ENCODE measurements around the gene FAIM2. TPM values are rescaled to one million over a fixed set of nuclear protein-coding genes. Genes with fewer than 3 reads are reported as not detected.
A peak's percentile ranks its signal among the peaks of the same experiment; 100 is the strongest.

FAIM2 gene
- total and polyA plus RNA-seq, 2 donors (not counting 1 experiment from before 2014, with no cell fraction given): 0.50 to 1.00 TPM

DNA sequence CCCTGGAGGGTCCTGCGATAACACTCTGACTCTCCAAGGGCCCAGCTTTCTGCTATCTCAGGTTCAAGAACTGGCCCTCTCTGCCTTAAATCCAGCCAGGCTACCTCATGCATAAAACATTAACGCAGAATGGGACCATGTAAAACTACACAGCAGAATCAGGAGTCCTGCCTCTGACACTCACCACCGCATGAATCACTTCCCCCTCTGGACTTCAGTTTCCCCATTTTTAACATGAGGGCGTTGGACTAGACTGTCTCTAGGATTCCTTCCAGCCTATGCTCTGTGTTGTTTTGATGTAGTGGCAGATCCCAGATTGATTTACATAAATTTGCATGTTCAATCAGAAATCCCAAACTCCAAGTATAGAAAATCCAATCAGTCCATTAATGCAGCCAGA is 78.8 kb downstream of the FAIM2 start:
- H3K4me3 ChIP-seq (replicated peaks in 1 of 4; ENCODE audit: control extremely low read depth in 1 of 4, insufficient read depth in 1 of 4, low read depth in 3 of 4, low read length in 4 of 4): peak overlapping the region in 1 of 4 experiments; percentile 93
- TF ChIP-seq, protein P1, sequence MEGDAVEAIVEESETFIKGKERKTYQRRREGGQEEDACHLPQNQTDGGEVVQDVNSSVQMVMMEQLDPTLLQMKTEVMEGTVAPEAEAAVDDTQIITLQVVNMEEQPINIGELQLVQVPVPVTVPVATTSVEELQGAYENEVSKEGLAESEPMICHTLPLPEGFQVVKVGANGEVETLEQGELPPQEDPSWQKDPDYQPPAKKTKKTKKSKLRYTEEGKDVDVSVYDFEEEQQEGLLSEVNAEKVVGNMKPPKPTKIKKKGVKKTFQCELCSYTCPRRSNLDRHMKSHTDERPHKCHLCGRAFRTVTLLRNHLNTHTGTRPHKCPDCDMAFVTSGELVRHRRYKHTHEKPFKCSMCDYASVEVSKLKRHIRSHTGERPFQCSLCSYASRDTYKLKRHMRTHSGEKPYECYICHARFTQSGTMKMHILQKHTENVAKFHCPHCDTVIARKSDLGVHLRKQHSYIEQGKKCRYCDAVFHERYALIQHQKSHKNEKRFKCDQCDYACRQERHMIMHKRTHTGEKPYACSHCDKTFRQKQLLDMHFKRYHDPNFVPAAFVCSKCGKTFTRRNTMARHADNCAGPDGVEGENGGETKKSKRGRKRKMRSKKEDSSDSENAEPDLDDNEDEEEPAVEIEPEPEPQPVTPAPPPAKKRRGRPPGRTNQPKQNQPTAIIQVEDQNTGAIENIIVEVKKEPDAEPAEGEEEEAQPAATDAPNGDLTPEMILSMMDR (conservative IDR thresholded peaks at IDR 0.05 in 1 of 2, IDR thresholded peaks at IDR 0.05 in 1 of 2; ENCODE audit: low read depth in 1 of 2, low read length in 2 of 2): no peak
- TF ChIP-seq EZH2 (IDR thresholded peaks at IDR 0.05; ENCODE audit: low read length, missing control alignments): no peak
- no peaks in the 10 kb centered on the region for H3K9me3 ChIP-seq (ENCODE audit: control insufficient read depth, insufficient read depth, low read depth, low read length)
- H2AFZ ChIP-seq (ENCODE audit: low read length): no peak overlapping the region
- peak overlapping the region; percentile 72 for H3K4me2 ChIP-seq (ENCODE audit: extremely low read depth, insufficient read depth, low read length)
- H3K27me3 ChIP-seq (ENCODE audit: control insufficient read depth, insufficient read depth, low read length): no peaks in the 10 kb centered on the region
- peaks cover 2% of the 10 kb centered on the region for H3K36me3 ChIP-seq (ENCODE audit: control insufficient read depth, insufficient read depth, low read length)
- peak; percentile 64 to 83 for DNase-seq (ENCODE audit: low read depth in 2 of 2)
- H4K20me1 ChIP-seq (ENCODE audit: control insufficient read depth, extremely low read depth, insufficient read depth, low read length): no peaks in the 10 kb centered on the region
- H3K79me2 ChIP-seq (ENCODE audit: control insufficient read depth, insufficient read depth, low read length): peaks cover 54% of the 10 kb centered on the region
- peak overlapping the region; percentile 79 for H3K27ac ChIP-seq (ENCODE audit: insufficient read depth, low read length)
- H3K9ac ChIP-seq (ENCODE audit: insufficient read depth, low read length): no peak overlapping the region
- peaks cover 32% of the 10 kb centered on the region for H3K4me1 ChIP-seq (ENCODE audit: control insufficient read depth, extremely low read depth, insufficient read depth, low read length)

DNA sequence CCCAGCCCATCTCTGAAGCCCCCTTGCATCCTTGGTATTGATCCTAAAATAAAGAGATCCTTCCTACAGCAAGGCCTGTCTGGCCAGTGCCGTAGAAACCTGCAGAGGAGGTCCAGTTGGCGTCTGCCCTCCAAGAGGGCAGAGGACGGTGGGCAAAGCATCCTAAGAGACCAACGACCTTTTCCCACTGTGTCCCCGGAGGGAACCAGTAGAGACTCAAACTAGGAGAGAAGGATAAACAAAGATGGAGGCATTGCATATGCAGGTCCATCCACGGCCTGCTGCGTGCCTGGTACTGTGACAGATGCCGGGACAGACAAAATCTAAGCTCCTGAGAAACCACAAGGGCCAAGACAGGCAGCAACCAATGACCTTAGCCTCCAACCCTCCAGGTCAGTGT is 79.3 kb downstream of the FAIM2 start:
- Histone ChIP-seq H3K9ac (ENCODE audit: insufficient read depth, low read length) (no peak overlapping the region), H3K79me2 (ENCODE audit: control insufficient read depth, insufficient read depth, low read length) (peaks cover 55% of the 10 kb centered on the region), H4K20me1 (ENCODE audit: control insufficient read depth, extremely low read depth, insufficient read depth, low read length) (no peaks in the 10 kb centered on the region), H2AFZ (ENCODE audit: low read length) (no peak overlapping the region), H3K27me3 (ENCODE audit: control insufficient read depth, insufficient read depth, low read length) (no peaks in the 10 kb centered on the region), H3K36me3 (ENCODE audit: control insufficient read depth, insufficient read depth, low read length) (peaks cover 2% of the 10 kb centered on the region), H3K9me3 (ENCODE audit: control insufficient read depth, insufficient read depth, low read depth, low read length) (no peaks in the 10 kb centered on the region), H3K4me2 (ENCODE audit: extremely low read depth, insufficient read depth, low read length) (no peak overlapping the region), H3K27ac (ENCODE audit: insufficient read depth, low read length) (peak overlapping the region; percentile 79), H3K4me1 (ENCODE audit: control insufficient read depth, extremely low read depth, insufficient read depth, low read length) (peaks cover 32% of the 10 kb centered on the region), H3K4me3 (replicated peaks in 1 of 4; ENCODE audit: control extremely low read depth in 1 of 4, insufficient read depth in 1 of 4, low read depth in 3 of 4, low read length in 4 of 4) (peak overlapping the region in 1 of 4 experiments; percentile 93)
- DNase-seq (ENCODE audit: low read depth in 2 of 2): no peak
- TF ChIP-seq, protein P1 (conservative IDR thresholded peaks at IDR 0.05 in 1 of 2, IDR thresholded peaks at IDR 0.05 in 1 of 2; ENCODE audit: low read depth in 1 of 2, low read length in 2 of 2): no peak
- no peak for TF ChIP-seq EZH2 (IDR thresholded peaks at IDR 0.05; ENCODE audit: low read length, missing control alignments)

DNA sequence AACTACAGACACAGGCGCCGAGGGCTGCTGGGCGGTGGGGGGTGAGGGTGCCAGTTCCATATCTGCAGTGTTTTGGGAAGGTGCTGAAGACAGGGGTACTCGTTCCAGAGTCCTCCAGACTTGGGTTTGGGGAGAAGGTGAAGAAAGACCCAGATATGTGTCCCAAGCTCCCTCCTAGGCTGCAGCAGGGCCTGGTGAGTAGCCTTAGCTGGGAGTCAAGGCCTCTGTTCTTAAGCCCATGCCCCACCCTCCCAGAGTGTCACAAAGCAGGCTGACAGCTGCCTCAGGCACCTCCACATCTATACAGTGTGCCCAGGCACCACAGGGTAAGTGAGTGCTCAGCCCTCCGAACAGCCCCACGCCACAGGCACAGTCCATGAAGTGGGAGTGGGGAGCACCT is 79.7 kb downstream of the FAIM2 start:
- peaks cover 30% of the 10 kb centered on the region for H3K4me1 ChIP-seq (ENCODE audit: control insufficient read depth, extremely low read depth, insufficient read depth, low read length)
- peaks cover 55% of the 10 kb centered on the region for H3K79me2 ChIP-seq (ENCODE audit: control insufficient read depth, insufficient read depth, low read length)
- TF ChIP-seq, protein P1 (conservative IDR thresholded peaks at IDR 0.05 in 1 of 2, IDR thresholded peaks at IDR 0.05 in 1 of 2; ENCODE audit: low read depth in 1 of 2, low read length in 2 of 2): no peak
- TF ChIP-seq EZH2 (IDR thresholded peaks at IDR 0.05; ENCODE audit: low read length, missing control alignments): no peak
- no peak overlapping the region for H3K9ac ChIP-seq (ENCODE audit: insufficient read depth, low read length)
- H2AFZ ChIP-seq (ENCODE audit: low read length): no peak overlapping the region
- peaks cover 2% of the 10 kb centered on the region for H3K36me3 ChIP-seq (ENCODE audit: control insufficient read depth, insufficient read depth, low read length)
- DNase-seq (ENCODE audit: low read depth in 2 of 2): no peak
- H3K4me3 ChIP-seq (replicated peaks in 1 of 4; ENCODE audit: control extremely low read depth in 1 of 4, insufficient read depth in 1 of 4, low read depth in 3 of 4, low read length in 4 of 4): no peak overlapping the region
- H3K4me2 ChIP-seq (ENCODE audit: extremely low read depth, insufficient read depth, low read length): no peak overlapping the region
- no peaks in the 10 kb centered on the region for H3K9me3 ChIP-seq (ENCODE audit: control insufficient read depth, insufficient read depth, low read depth, low read length)
- H3K27ac ChIP-seq (ENCODE audit: insufficient read depth, low read length): peak overlapping the region; percentile 79
- H3K27me3 ChIP-seq (ENCODE audit: control insufficient read depth, insufficient read depth, low read length): no peaks in the 10 kb centered on the region
- no peaks in the 10 kb centered on the region for H4K20me1 ChIP-seq (ENCODE audit: control insufficient read depth, extremely low read depth, insufficient read depth, low read length)

Data from fibroblast of lung (primary cell).